Measurements from ENCODE around the gene MCC.

Gene MCC

DNA sequence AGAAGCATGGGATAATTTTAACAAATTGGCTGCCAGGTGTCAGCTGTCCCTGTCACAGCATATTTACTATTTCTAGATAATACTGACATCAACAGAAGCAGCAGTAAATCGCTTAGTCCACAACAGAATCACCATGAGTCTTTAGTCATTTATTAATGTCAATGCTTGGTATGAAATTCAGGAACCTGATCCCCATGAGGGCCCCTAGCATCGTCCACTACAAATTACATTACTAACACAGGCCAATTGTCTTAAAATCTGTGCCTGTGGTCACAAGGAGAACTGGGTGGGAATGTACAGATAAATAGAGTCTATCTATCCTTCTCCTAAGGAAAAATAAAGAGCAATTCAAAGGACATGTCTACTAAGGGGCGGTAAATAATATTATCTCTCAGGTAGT lies 129.6 kb downstream of the MCC start:
- no peak for DNase-seq

DNA sequence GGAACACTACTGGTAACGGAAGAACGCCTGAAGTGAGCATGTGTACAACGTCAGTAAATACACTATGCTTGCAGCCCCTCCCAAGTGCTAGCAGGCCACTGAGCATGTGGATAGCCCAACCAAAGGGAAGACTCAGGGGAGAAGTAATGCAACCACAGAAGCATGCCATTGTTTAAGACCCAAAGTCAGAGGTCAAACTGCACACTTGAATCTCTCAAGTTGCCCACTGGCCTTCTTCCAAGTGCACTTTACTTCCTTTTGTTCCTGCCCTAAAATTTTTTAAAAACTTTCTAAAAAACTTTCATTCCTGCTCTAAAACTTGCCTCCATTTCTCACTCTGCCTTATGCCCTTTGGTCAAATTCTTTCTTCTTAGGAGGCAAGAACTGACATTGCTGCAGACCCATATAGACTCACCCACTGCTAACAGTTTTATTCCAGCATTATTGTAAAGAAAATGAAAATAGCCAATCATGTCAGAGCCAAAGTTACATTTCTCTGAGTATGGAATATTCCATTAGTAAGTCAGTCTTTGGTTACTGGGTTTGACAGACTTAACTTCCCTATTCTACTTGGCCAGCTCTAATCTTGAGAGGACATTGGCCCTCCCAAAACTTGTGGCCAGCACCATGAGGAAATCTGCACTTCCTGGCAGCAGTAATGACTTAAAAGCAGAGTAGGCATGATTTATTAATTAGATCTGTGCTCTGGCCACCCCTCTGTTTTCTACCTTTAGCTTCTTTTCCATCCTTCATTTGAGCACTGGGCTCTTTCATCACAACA lies 130.4 kb downstream of the MCC start:
- DNase-seq: no peak

DNA sequence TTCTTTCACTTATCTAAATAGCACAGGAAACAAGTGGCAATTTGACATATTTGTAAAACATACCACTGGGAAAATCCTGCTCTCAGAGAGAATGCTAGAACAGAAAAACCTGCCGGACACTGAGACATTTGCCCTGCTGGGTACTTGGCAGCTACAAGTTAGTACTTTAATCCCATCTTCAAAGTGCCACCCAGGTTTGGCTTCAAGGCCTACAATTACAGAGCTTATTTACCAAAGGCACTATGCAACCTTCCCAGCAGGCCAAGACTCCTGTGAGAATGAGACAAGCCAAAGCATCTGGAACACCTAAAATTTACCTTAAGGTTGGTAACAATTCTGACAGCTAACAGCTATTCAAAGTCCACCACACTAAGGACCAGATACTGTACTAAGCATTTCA lies 131.8 kb downstream of the MCC start:
- no peak for DNase-seq

DNA sequence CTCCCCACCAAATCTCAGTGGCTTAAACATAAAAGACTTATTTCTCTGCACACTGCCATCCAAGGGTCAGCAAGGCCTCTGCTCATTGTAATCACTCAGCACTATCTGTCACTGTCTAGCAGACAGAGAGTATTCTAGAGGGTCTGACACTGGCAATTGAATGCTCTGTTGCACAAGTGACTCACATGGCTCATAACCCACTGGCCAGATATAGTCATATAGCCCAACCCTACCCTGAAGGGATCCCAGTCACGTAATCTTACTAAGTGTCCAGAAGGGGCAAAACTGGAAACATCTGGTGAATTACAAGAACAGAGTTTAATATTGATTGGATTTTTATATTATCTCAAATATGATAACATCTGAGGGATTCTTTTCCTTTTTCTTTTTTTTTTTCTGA lies 134.2 kb downstream of the MCC start:
- DNase-seq: no peak

DNA sequence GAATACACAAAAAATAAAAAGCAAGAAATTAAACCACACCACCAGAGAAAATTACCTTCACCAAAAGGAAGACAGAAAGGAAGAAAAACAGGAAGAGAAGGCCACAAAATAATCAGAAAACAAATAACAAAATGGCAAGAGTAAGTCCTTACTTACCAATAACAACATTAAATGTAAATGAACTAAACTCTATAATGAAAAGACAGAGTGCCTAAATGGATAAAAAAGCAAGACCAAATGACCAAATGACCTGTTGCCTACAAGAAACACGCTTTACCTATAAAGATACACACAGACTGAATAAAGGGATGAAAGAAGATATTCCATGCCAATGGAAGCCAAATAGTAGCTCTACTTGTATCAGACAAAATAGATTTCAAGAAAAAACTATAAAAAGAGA lies 140.7 kb downstream of the MCC start:
- DNase-seq: no peak

DNA sequence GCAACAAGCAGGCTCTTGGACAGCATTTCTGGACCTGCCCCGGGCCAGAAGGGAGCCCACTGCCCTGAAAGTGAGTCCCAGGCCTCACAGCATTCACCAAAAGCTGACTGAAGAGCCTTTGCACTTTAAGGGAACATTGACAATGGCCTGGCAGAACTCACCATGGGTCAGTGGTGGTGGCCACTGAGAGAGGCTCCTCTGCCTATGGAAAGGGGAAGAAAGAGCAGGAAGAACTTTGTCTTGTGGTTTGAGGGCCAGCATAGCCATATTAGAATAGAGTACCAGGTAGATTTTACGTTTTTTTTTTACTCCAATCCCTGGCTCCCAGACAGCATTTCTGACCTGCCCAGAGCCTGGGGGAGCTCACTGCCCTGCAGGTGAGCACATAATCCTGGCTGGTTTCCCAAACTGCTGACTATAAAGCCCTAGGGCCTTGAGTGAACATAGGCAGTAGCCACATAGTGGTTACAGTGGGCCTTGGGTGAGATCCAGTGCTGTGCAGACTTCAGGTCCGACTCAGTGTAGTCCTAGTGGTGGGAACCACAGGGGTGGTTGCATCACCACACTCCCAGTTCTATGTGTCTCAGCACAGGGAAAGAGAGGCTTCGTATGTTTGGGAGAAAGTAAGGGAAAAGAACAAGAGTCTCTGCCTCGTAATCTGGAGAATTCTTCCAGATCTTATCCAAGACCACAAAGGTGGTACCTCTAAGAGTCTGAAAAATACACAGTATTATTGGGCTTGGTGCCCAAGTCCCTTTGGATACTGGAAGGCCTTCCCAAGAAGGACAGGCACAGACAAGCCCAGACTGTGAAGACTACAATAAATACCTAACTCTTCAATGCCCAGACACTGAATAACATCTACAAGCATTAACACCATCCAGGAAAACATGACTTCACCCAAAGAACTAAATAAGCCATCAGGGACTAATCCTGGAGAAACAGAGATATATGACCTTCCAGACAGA lies 143.0 kb downstream of the MCC start:
- no peak for DNase-seq

DNA sequence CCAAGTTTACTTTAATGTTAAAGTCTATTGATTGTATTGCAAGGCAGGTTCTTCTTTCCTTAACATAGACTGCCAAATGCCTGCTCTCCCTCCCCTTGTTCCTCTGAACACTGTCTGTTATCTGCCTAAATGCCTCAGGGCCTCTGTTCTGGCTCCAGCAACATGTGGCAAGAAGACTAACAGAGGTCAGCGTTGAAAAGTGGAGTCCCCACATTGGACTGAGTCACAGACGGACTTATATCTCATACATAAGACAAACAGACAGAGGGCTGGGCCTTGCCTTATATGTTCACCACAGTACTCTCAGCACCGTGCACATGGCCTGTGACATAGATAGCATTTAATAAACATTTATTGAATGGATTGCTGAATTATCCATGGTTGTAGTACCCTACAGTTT lies 144.9 kb downstream of the MCC start:
- no peak for DNase-seq

DNA sequence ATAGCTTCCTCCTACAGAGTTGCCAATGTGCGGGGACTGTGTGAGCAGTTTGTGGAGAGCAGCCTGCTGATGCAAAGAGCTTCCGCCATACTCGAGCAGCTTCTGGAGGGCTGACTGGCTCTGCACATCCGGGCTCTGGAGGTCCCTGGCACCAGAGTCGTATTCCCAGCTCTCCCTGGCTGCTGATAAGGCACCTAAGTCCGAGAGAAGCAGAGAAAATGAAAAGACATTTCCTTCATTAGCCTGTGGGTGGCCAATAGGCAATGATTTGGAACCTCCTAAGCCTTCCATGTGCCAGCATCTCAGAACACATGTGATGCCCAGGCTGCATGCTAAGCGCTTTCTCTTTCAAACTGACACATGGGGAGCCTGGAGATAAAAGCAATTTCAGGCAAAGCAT lies 147.7 kb downstream of the MCC start:
- DNase-seq: no peak

DNA sequence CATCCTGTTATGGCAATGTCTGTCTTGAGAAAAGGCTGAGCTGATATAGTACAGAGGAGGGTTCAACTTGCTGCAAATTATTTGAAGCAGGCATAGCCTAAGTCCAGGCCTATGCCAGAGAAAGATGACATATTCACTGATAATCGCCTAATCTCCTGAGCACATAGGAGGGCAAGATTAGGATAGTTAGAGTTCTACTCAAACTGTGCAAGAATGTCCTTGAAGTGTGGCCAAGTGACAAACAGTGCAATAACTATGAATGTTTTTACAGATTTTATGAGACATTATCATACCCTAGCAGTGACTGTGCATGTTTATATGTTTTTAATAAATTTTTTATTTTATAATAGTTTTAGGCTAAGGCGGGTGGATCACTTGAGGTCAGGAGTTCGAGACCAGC lies 149.6 kb downstream of the MCC start:
- DNase-seq: no peak

DNA sequence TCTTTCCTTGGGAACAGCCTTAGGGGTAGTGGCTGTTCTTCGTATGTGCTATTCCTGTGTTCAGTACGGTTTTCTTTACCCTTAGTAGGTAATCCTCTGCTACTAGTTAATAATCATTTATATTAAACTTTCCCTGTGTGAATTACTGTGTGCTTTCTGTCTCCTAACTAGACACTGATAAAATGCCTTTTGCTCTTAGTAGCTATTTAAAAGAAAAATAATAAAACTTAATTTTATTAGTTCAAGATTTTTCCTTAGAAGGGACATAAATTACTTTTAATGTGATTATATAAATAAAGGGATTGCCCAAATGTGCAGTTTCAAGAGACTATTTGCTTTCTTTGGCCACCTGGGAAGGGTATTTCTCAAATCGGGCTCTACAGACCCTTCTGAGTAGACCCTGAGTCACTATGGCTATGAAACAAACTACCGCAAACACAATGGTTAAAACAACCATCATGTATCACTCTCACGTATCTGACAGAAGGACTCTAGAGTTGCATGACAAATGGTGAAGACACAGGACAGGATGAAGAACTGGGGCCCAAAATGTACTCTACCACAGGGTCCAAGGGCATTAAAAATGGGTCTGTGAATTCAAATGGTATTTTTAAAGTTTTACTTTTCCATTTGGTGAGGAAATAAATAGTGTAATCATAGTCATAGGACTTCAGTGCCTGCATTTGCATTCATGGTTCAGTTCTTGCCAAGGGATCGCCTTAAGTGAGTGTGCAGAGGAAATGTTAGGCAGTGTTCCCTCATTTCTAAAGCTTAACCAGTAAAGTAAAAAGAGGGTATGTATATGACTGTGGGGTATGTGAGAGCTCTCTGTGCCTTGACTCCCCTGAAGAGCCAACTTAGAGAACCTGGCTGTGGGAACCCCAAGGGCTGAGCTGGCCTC lies 150.5 kb downstream of the MCC start:
- DNase-seq: no peak

DNA sequence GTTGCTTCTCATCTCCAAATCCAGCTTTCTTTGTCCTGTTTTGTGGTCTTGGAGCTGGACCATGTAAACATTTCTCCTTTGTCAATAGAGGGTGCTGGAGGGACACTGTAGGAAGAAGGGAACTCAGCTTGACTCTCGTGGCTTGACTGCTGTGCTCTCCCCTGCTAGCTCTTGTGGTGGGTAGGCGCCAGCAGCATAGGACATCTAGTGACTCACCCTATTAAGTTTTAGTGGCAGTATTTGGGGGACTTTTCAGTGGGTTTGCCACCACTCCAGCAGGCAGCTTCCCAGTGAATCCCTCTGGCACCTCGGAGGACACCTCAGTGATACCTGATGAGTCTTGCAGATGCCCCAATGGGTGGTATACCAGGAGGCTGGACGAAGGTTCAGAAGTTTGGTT lies 151.3 kb downstream of the MCC start:
- no peak for DNase-seq

DNA sequence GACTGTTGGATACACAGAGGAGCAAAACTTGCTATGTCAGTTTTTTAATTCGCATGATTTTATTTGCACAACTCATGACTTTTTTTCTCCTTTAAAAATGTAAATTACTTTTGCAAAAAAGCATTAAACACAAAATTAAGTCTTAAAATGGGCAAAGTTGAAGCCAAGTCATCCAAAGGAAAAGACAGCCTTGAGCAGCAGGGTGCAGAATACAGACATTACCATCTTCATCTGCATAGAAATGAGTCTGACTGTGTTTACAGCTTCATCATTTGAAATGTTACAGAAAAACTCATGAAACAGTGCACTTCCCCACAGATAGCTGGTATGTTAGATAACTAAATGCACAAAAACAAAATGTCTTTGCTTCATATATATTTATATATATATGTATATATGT lies 154.8 kb downstream of the MCC start:
- no peak for DNase-seq

DNA sequence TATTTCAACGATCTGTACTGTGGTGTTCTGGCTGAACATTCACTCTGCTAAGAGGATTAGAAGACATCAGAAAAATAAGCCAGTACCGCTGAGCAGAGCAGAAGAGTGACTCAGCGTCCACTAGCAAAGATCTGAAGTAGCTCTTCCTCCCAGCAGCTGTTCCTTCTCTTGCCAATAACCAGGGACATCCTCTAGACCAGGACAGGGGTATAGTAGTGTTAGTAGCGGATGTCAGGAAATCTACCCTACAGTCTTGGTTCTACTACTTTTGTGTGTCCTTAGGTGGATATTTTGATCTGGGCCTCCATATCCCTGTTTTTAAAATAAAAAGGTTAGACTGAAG lies 157.1 kb downstream of the MCC start:
- no peak for DNase-seq

DNA sequence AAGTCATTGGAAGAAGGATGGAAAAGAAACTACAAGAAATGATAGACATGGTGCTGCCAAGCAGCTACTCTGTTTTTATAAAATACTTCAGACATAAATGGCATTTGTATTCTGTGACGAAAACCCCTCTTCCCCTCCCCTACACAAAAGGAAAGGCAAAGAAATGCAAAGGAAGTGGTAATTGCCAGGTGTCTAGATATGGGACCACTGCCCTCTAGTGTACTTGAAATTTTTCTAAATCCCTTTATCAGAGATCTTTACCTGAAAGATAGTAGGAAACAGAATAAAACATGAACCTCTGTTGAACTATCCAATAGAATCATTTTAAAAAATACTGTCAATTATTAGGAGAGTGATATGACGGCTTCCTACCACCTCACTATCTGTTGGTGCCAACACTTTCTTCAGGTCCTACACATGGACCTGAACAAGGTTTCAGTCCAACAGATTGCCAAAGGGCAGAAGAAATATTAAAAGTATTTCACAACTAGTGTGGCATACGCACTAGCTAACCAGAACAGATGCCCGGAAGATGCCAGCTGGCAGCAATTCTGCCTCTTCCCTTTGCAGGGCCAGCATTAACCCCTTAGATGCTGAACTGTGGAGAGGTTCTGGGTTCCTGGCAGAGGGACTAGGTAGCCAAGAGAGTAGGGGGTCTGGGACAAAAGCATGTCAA lies 157.6 kb downstream of the MCC start:
- no peak for DNase-seq

DNA sequence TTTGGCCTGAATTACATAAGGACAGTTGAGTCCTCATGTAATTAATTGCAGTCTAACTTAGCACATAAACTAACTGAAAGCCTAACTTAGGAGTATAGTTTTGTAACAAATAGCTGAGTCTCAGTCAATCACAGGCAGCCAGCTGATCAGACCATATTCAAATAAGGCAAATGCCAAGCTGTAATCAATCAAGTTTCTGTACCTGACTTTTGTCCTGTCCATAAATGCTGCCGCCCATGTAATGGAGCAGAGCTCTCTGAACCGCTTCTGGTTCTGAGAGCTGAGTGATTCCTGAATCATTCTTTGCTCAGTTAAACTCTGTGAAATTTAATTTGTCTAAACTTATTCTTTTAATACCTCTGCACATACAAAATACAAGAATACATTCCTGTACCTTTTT lies 158.3 kb downstream of the MCC start:
- no peak for DNase-seq

DNA sequence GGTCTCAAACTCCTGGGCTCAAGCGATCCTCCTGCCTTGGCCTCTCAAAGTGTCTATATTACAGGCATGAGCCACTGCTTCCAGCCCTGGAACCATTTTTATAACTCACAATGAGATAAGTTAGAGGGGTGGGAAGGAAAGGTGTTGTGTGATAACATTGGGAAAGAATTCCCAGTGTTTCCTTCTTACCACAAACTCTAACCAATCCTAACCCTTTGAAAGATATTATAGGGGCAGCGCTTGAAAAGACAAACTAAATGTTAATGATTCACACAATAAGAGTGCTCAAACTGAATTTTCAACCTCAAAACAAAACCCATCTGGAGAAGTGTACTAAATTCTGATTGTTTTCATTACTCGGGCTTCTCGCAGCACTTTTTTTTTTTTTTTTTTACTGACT lies 163.2 kb downstream of the MCC start:
- no peak for DNase-seq

DNA sequence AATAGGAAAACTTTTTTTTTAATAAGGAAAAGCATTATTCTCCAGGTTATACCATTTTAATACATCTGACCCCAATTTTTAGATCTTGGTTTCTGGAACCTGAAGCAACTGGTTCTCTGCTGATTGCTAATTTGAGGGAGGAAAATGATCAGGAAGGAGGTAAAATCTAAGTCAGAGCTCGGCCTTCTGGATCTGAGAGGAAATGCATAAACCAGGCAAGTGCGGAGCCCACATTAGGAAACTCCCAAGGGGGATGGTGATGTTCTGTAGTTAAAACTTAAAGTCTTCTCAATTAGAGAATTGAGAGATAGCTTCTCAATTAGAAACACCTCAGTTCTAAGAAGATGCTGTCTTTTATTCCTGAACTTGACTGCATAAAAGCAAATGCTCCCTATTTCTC lies 167.0 kb downstream of the MCC start:
- no peak for DNase-seq

DNA sequence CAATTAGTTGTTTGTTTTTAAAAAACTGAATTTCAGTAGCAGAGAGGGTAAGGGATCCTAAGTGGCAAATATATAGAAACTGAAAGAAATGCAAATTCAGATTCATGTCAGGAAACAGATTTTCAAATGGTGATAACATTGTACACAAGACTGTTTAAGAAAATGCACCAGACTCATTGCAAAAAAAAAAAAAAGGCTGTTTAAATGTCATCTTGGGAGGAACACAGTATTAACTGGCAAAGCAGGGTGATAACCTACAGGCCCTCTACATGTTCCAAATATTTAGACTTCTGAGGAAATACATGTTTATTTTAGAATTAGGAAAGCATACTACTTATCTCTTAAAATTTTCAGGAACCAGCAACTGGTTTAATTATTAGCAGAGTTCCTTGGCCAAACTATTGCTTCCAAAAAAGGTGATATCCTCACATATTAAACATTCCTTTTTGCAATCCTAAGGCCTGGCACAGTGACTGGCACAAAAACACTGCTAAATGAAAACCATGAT lies 167.9 kb downstream of the MCC start:
- no peak for DNase-seq

DNA sequence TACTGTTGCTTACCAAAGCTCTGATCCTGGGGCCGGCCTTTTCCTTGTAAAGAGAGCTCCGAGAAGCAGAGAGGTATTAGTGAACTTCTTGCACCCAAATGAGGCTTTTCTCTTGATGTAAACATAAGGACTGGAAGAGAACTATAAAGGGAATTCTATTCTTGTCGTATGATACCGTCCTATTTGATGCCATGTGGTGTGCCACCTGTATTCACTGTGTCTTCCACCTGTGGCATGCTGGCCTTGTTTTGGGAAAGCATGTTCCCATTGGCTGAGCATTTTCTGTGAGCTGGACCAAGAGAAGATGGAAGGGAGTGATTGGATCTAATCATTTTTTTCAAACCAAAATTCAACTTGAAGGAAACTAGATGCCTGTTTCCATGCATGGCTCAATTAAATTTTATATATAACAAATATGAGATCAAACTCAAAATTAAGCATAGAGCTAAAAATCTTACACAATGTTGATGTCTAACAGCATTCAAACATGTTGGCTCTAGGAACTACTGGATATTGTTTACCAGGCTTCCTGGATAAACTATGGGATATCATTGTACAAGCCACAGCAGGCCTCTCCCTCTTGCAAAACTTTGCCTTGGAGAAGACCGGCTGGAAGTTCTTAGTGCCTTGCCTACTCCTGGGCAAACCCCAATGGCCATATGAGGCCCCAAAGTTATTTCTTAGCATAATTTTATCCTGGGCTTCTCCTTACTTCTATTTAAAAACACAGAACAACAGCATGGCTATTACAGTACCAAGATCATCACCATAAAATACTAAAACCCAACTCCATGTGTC lies 168.8 kb downstream of the MCC start:
- no peak for DNase-seq

DNA sequence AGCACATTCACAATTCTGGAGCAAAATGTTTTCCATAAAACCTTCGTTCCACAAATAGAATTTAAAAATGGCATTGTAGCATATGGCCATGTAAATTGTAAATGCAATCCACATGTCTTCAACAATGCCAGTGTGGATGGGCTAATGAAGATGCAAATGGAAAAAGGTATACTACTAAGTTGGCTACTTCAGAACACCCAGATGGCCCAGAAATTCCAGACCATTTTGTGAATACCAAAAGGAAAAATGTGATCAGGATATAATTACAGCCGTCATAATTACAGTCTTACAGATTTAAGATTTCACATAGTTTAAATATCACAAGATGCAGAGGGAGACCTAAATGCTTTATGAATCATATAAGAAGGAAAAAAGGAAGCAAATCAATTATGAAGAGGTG lies 170.6 kb downstream of the MCC start:
- no peak for DNase-seq

DNA sequence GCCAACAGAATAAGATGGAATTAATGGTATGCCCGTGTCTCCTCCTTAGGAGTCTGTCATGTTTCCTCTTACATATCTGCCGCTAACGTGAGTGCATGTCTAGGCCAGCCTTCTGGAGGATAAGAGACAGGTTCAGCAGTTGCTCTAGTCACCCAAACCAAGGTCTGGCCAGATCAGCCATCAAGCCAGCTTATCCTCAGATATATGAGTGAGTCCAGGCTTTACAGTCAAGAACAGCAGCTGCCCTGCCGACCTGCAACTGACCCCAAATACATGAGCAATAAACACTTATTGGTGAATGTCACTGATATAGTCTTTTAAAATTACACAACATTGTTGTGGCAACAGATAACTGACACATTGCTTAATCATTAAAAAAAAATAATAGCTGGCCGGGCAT lies 177.0 kb downstream of the MCC start:
- DNase-seq: no peak

DNA sequence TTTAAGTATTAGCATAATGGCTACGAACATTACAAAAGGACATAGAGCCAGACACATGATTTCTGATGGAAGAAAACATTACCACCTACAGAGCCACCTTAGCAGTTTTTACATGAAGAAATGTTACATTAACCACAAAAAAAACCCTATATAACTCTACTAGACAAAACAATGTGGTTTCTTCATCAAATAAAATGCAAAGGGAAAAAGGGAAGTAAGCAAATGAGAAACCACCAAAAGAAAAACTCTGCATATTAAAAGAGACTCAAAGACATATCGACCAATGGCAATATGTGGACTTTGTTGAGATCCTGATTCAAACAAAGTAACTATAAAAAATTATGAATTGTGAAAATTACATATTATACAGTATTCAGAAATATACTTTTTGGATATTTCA lies 186.1 kb downstream of the MCC start:
- DNase-seq: no peak

Measured in activated CD4-positive, alpha-beta T cell treated with anti-CD3 and anti-CD28 coated beads, Interleukin-2, amount 50 U/mL, for 4 hours (primary cell).